Germinal center (tissue), 1 donor: Measurements from ENCODE around the gene SMIM3.
"Not testable (repeated sequence)": the region's sequence is repeated elsewhere in the genome, so short reads cannot be mapped to it uniquely, and the experiment has no call there.

Experiments used
- DNase-seq: peaks from one replicate; pipeline ENCODE4 v3.0.0; 2012; ENCODE audit warnings: mixed read lengths, low spot score

The SMIM3 gene

GRCh38 chr5:150778517-150779396, at the start of gene SMIM3:
Gene SMIM3, plus strand, starts transcription at chr5:150778757. Its CDS starts 16,684 bp downstream, at chr5:150795441.
- peak; percentile 29 for DNase-seq

GRCh38 chr5:150729859-150730258, 48.7 kb upstream of the SMIM3 start:
- DNase-seq: no peak

- DNase-seq: no peak
These were observed 46.8 kb upstream of the SMIM3 start for GRCh38 chr5:150731669-150732242.

- DNase-seq: peak; percentile 13
These were observed 43.8 kb upstream of the SMIM3 start for GRCh38 chr5:150734579-150735384.

GRCh38 chr5:150738862-150739261, 39.7 kb upstream of the SMIM3 start:
- DNase-seq: no peak

GRCh38 chr5:150740992-150741391, 37.6 kb upstream of the SMIM3 start:
- no peak for DNase-seq

- not testable (repeated sequence) for DNase-seq
These were observed 36.0 kb upstream of the SMIM3 start for GRCh38 chr5:150742455-150743141.

GRCh38 chr5:150743142-150743488, 35.4 kb upstream of the SMIM3 start:
- not testable (repeated sequence) for DNase-seq

- no peak for DNase-seq
These were observed 28.1 kb upstream of the SMIM3 start for GRCh38 chr5:150750469-150750868.

- no peak for DNase-seq
These were observed 27.3 kb upstream of the SMIM3 start for GRCh38 chr5:150751096-150751891.

- no peak for DNase-seq
These were observed 25.1 kb upstream of the SMIM3 start for GRCh38 chr5:150753463-150753862.

GRCh38 chr5:150753863-150754262, 24.7 kb upstream of the SMIM3 start:
- no peak for DNase-seq

- DNase-seq: no peak
These were observed 21.4 kb upstream of the SMIM3 start for GRCh38 chr5:150757087-150757649.

- no peak for DNase-seq
These were observed 20.4 kb upstream of the SMIM3 start for GRCh38 chr5:150758203-150758530.

GRCh38 chr5:150758531-150759333, 19.8 kb upstream of the SMIM3 start, which contains the start of gene DCTN4:
Gene DCTN4, minus strand, starts transcription at chr5:150759017. Its CDS starts 24 bp downstream, at chr5:150758993.
- DNase-seq: peak; percentile 94

GRCh38 chr5:150759334-150759583, 19.3 kb upstream of the SMIM3 start:
- no peak for DNase-seq

- no peak for DNase-seq
These were observed 16.3 kb upstream of the SMIM3 start for GRCh38 chr5:150762211-150762610.

- DNase-seq: no peak
These were observed 15.4 kb upstream of the SMIM3 start for GRCh38 chr5:150763023-150763769.

- no peak for DNase-seq
These were observed 14.0 kb upstream of the SMIM3 start for GRCh38 chr5:150764530-150764929.
